Transverse colon (tissue), 4 donors: ENCODE results near the gene ATP11A. TPM values are rescaled to one million over a fixed set of nuclear protein-coding genes. Genes with fewer than 3 reads are reported as not detected.

Experiments used
- DNase-seq: peaks from one replicate; pipeline ENCODE4 v3.0.0-alpha.2; 2019
- H3K27ac ChIP-seq, 4 donors: fragments of 200-600 bp; sonication (generic); 2 replicates each; pipeline ENCODE4 v1.5.1; 2016 to 2018; ENCODE audit warnings: inconsistent platforms in 4 of 4
- H3K27me3 ChIP-seq: fragments of 200-600 bp; sonication (generic); 2 replicates; pipeline ENCODE4 v1.5.1; 2017; ENCODE audit warnings: inconsistent platforms
- H3K36me3 ChIP-seq, 4 donors: fragments of 200-600 bp; sonication (generic); 2 replicates each; pipeline ENCODE4 v1.5.1; 2017 to 2019; ENCODE audit warnings: inconsistent platforms in 4 of 4
- H3K4me1 ChIP-seq, 4 donors: fragments of 200-600 bp; sonication (generic); 2 replicates each; pipeline ENCODE4 v1.5.1; 2017 to 2020; ENCODE audit warnings: inconsistent platforms in 4 of 4
- H3K4me3 ChIP-seq, 4 donors: fragments of 200-600 bp; sonication (generic); 1 replicate in 1 of 4; 2 replicates in 3 of 4; pipeline versions ENCODE4 v1.5.1 to v1.6.1; 2017 to 2019; ENCODE audit warnings: inconsistent platforms in 4 of 4
- H3K9me3 ChIP-seq, 2 donors: fragments of 200-600 bp; sonication (generic); 2 replicates each; pipeline ENCODE4 v1.5.1; 2017 to 2019; ENCODE audit warnings: inconsistent platforms in 2 of 2
- EP300 ChIP-seq: sonication (generic); formaldehyde crosslinking; IDR thresholded peaks from one replicate; pipeline ENCODE4 v1.6.1; 2017; ENCODE audit warnings: antibody characterized with exemption, low read depth
- POLR2A ChIP-seq: fragments of 450-650 bp; IDR thresholded peaks from one replicate; pipeline ENCODE4 v1.6.1; 2016; ENCODE audit warnings: antibody characterized with exemption, mild to moderate bottlenecking, moderate library complexity
- POLR2AphosphoS5 ChIP-seq, 3 donors: sonication (generic); formaldehyde crosslinking; IDR thresholded peaks; one replicate each; pipeline ENCODE4 v1.6.1; 2016; ENCODE audit warnings: antibody characterized with exemption in 3 of 3
- WGBS, 2 donors: methylation state at CpG; one replicate each; pipeline ENCODE4 v1.1.5; 2018; ENCODE audit warnings: low coverage in 1 of 2; 5-methylcytosine and 5-hydroxymethylcytosine counted together
- in situ Hi-C, 4 donors: fragments of 200-750 bp; cut with MboI; loops; one replicate each; pipeline versions ENCODE4 v1.15.0 to v1.15.1; 2017; ENCODE audit warnings: low sequenced_read_pairs in 3 of 4, low pct_ligation_motif_present in 1 of 4, low pct_unique_long_range_greater_than_20kb in 1 of 4
- intact Hi-C: fragments of 100-400 bp; cut with DNase I; formaldehyde crosslinking; loops from one replicate; pipeline ENCODE4 v1.15.1; 2023; ENCODE audit warnings: low total_unique reads
- total RNA-seq, 4 donors: library from RNA; depleted of rRNA; stranded (reverse); fragments of >200 nt; gene quantifications; one replicate each; pipeline ENCODE4 v1.1.0, GENCODE V29; 2016
- TF ChIP-seq, protein P1 (sequence below), 5 experiments: fragments of 200-600 bp in 3 of 5; fragments of 450-650 bp in 2 of 5; sonication (generic) in 3 of 5; IDR thresholded peaks; 1 replicate in 2 of 5; 2 replicates in 3 of 5; pipeline ENCODE4 v1.5.1; 2016 to 2017; ENCODE audit warnings: antibody characterized with exemption in 5 of 5, inconsistent platforms in 3 of 5, mild to moderate bottlenecking in 2 of 5, moderate library complexity in 1 of 5

The ATP11A gene
- total RNA-seq, 4 donors from 2014 or later, result 10.2 to 17.5 (median 13.3) TPM

DNA sequence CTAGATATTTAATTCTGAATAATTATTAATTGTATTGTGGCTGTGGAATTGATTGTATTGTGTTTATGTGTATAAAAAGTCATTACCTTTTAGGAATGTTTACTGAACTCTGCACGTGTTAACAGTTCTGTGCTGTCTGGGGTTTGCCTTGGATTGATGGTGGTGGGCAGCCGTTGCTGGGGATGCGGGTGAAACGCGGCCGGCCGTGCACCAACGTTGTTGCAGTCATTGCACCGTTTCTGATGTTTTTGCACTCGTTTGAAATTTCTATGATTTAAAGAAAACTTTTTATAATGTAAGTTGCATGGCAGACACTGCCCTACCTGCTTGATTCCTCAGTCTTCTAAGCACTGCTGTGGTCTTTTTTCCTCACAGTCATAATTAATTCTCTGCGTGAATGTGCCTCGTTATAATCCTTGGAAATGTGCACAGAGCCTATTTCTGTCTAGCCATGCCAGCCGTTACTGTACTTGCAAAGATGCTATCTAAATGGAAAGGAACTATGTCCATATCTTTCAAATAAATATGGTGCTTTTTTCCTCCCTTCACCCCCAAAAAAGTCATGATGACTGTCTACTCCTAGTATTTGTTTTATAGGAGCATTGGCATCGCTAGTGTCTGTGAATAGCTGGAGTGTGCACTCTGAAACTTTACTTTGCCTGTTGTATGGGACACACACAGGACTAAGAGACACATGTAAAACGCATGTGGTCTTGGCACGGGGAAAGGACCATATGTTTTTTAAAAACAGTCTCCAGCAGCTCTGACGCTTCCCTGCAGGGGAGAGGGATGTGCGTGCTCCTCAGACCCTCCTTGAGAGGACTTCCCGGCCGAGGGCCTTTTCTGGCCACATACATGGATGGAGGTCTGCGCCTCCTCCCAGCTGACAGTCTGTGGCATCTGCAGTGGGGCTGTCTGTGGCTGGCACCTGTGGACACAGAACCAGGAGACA lies 238.5 kb downstream of the ATP11A start:
- intact Hi-C loops, result no loop called here

DNA sequence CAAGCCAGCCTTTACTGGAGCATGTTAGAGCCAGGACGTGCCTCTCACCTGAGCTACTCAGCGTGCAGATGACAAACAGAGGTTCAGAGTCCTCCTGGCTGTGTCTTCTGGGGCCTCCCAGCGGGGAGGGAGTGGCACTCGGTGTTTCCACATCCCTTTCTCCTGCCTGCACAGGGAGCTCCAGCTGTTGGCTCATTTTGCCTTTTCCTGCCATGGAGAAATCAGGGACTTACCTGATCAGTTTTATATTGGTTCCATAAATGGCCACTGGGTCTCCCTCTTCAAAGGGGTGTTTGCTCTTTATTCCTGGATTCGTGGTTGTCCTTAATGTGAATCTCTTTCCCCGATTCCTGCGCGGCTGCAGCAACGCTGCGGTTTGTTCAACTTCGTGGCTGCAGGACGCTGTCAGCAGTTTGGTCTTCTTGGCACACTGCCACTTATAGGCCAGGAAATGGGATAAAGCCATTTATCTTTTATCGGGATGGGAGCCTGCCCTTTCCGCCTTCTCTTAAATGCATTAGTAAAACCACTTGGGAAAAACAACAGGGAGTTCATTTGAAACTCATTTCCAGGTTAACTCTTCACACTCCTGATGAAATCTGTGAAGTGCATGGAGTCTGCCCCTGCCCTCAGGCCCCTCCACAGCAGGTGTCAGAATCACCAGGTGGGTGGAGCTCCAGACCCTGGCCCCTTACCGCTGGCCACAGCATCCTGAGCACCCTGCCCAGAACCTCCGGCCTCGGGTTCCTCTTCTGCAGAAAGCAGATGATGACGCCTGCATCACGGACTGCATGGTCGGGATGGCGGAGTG lies 239.3 kb downstream of the ATP11A start:
- intact Hi-C loops (no loop called here), in situ Hi-C loops (loop anchor here in 3 of 4 donors (25.0 kb wide), 1 partner anchor 458 kb away; no protein-coding TSS in a partner anchor)
- Histone ChIP-seq H3K36me3 (no peaks in the 10 kb centered on the region), H3K4me1 (peaks cover 3 to 27% (median 18%) of the 10 kb centered on the region in 4 donors), H3K4me3 (no peak overlapping the region), H3K9me3 (no peaks in the 10 kb centered on the region), H3K27ac (peak overlapping the region in 1 of 4 donors; percentile 14), H3K27me3 (peaks cover 22% of the 10 kb centered on the region)
- TF ChIP-seq, protein P1, sequence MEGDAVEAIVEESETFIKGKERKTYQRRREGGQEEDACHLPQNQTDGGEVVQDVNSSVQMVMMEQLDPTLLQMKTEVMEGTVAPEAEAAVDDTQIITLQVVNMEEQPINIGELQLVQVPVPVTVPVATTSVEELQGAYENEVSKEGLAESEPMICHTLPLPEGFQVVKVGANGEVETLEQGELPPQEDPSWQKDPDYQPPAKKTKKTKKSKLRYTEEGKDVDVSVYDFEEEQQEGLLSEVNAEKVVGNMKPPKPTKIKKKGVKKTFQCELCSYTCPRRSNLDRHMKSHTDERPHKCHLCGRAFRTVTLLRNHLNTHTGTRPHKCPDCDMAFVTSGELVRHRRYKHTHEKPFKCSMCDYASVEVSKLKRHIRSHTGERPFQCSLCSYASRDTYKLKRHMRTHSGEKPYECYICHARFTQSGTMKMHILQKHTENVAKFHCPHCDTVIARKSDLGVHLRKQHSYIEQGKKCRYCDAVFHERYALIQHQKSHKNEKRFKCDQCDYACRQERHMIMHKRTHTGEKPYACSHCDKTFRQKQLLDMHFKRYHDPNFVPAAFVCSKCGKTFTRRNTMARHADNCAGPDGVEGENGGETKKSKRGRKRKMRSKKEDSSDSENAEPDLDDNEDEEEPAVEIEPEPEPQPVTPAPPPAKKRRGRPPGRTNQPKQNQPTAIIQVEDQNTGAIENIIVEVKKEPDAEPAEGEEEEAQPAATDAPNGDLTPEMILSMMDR (IDR thresholded peaks at IDR 0.05), result peak in 1 of 5 experiments; percentile 20
- TF ChIP-seq POLR2A, result no peak
- 13% methylated on average over 21 of the region's 21 CpGs; no CpG with 5 or more reads in 1 of the 2 donors for WGBS, 2 donors
- peak; percentile 66 for DNase-seq

More for the DNA sequence above, 238.5 kb downstream of the ATP11A start:
- WGBS, 2 donors, result 59 to 65% methylated on average over 10 to 21 of the region's 21 CpGs
- Histone ChIP-seq H3K27ac (peak overlapping the region in 1 of 4 donors; percentile 14), H3K9me3 (no peaks in the 10 kb centered on the region), H3K36me3 (no peaks in the 10 kb centered on the region), H3K27me3 (peaks cover 22% of the 10 kb centered on the region), H3K4me1 (peaks cover 3 to 27% (median 18%) of the 10 kb centered on the region in 4 donors), H3K4me3 (no peak overlapping the region)
- DNase-seq, result no peak
- TF ChIP-seq EP300 (no peak), POLR2AphosphoS5 (IDR thresholded peaks at IDR 0.05) (no peak), POLR2A (no peak)
- TF ChIP-seq, protein P1 (IDR thresholded peaks at IDR 0.05), result no peak
- in situ Hi-C loops, result loop anchor here in 3 of 4 donors (25.0 kb wide), 1 partner anchor 459 kb away; no protein-coding TSS in a partner anchor

DNA sequence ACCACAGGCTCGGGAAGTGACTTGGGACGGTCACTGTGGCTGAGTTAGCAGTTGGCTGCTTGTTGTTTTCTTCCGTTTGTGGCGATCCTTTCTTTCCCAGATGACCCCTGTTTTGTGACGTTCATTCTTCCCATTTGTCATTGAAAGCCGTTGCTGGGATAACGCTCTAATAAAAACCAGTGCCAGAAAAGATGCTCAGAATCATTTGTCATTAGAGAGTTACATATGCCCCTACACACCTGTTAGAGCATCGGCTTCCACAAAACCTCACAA lies 239.9 kb downstream of the ATP11A start:
- 31 to 44% methylated on average over 5 to 8 of the region's 8 CpGs for WGBS, 2 donors
- no peak overlapping the region for H3K4me3 ChIP-seq
- TF ChIP-seq POLR2A (no peak), EP300 (no peak), POLR2AphosphoS5 (IDR thresholded peaks at IDR 0.05) (no peak)
- TF ChIP-seq, protein P1 (IDR thresholded peaks at IDR 0.05), result no peak
- H3K27ac ChIP-seq, result no peak overlapping the region
- peaks cover 22% of the 10 kb centered on the region for H3K27me3 ChIP-seq
- in situ Hi-C loops (loop anchor here in 3 of 4 donors (25.0 kb wide), 1 partner anchor 458 kb away; no protein-coding TSS in a partner anchor), intact Hi-C loops (no loop called here)
- no peaks in the 10 kb centered on the region for H3K36me3 ChIP-seq
- no peak for DNase-seq
- no peaks in the 10 kb centered on the region for H3K9me3 ChIP-seq
- peaks cover 3 to 27% (median 18%) of the 10 kb centered on the region in 4 donors for H3K4me1 ChIP-seq

DNA sequence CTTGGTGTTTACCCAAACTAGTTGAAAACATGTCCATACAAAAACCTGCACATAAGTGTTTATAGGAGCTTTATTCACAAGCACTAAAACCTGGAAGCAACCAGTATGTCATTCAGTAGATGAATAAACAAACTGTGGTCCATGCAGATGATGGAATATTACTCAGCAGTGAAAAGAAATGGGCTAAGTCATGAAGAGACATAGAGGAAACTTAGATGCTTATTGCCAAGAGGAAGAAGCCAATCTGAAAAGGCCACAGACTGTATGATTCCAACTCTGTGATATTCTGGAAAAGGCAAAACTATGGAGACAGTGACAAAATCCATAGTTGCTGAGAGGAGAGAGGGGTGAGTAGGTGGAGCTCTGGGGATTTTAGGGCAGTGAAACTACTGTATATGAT lies 240.4 kb downstream of the ATP11A start:
- Histone ChIP-seq H3K27me3 (peaks cover 22% of the 10 kb centered on the region), H3K4me1 (peaks cover 3 to 27% (median 18%) of the 10 kb centered on the region in 4 donors), H3K27ac (no peak overlapping the region), H3K4me3 (no peak overlapping the region), H3K9me3 (no peaks in the 10 kb centered on the region), H3K36me3 (no peaks in the 10 kb centered on the region)
- intact Hi-C loops, result no loop called here
- in situ Hi-C loops, result loop anchor here in 3 of 4 donors (25.0 kb wide), 1 partner anchor 457 kb away; no protein-coding TSS in a partner anchor
- no peak for DNase-seq
- TF ChIP-seq POLR2A (no peak), EP300 (no peak), POLR2AphosphoS5 (IDR thresholded peaks at IDR 0.05) (no peak)
- TF ChIP-seq, protein P1 (IDR thresholded peaks at IDR 0.05), result no peak
